HG03354 (cell line): ENCODE data around the gene PRPS1.
"Not testable (repeated sequence)": the region's sequence is repeated elsewhere in the genome, so short reads cannot be mapped to it uniquely, and the experiment has no call there.

Experiments used
- ATAC-seq: cut with Tn5 transposase; IDR thresholded peaks from one replicate; pipeline ENCODE4 v1.9.1; 2021; ENCODE audit warnings: mild to moderate bottlenecking; ENCODE audit not compliant: unreplicated experiment, poor library complexity, severe bottlenecking

The PRPS1 gene

GRCh38 chrX:107627838-107628661 is at the start of gene PRPS1:
Gene PRPS1 (plus strand): TSS chrX:107628510. CDS start chrX:107628629, 119 bp downstream.
- ATAC-seq: peak; percentile 99

GRCh38 chrX:107579956-107580355 is 48.4 kb upstream of the PRPS1 start:
- ATAC-seq: no peak

DNA sequence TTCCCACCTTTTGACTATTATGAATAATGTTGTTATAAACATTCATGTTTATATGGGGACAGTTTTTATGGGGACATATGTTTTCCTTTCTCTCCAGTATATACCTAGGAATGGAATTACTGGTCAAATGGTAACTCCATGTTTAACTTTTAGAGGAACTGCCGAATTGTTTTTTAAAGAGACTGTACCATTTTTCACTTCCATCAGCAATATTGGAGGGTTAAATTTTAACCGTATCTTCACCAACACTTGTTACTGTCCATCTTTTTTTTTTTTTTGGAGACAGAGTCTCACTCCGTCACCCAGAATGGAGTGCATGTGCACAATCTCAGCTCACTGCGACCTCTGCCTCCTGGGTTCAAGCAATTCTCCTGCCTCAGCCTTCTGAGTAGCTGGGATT is 46.4 kb upstream of the PRPS1 start:
- no peak for ATAC-seq

GRCh38 chrX:107589243-107589642 is 39.1 kb upstream of the PRPS1 start:
- ATAC-seq: no peak

- no peak for ATAC-seq
Observed at GRCh38 chrX:107596651-107597050, 31.7 kb upstream of the PRPS1 start.

DNA sequence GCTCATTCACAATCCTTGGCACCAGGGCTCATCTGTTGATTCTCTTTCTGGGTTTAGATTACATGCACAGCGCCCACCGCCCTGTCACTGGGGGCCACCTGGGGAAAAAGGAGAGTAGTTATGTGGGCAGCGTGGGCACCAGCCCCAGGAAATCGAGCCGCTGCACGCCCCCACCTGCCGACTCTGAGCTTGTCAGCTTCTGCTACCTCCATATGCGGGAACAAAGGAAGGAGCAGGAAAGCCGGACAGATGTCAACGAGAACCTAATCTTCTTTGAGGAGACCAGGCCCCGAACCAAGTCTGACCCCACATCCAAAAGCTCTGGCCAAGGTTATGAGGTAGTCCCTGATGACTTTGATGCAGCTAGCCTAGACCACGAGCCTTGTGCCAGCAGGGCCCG is 31.0 kb upstream of the PRPS1 start:
- ATAC-seq: no peak

DNA sequence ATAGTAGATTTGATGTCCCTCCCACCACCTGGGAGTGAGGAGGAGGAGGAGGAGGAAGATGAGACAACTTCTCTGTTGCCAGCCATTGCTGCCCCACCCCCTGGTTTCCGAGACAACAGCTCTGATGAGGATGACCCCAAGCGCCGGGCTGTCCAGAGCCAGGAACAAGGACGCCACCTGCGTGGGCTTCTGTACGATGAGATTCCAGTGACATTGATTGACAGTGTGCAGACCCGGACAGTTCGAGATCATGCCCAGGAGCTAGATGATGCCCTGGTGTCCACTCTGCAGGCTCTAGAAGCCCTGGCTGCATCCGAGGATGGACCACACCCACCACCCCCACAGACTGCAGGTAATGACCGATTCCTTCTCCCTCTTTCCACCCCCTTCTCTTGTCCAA is 30.5 kb upstream of the PRPS1 start:
- no peak for ATAC-seq

GRCh38 chrX:107599450-107599861 is 28.9 kb upstream of the PRPS1 start:
- no peak for ATAC-seq

DNA sequence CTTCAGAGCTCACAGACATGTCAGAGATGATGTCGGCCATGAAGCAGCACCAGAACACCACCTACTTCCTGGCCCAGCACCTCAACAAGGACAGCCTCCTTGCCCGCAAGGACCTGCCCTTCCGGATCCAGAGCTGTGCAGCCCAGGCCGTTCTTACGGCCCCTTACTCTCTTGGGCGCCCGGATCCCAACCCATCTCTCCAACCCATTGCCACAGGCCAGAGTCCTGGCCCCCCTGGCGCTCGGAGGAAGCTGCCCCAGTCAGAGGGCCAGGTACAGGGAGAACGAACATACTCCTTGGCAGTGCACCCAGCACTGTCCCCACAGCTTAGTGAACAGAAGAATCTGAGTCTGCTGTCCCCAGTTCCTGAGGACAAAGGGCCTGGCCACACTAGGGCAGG is 27.9 kb upstream of the PRPS1 start:
- no peak for ATAC-seq

- ATAC-seq: no peak
Observed at GRCh38 chrX:107601326-107601725, 27.0 kb upstream of the PRPS1 start.

GRCh38 chrX:107601759-107602158 is 26.6 kb upstream of the PRPS1 start:
- ATAC-seq: no peak

DNA sequence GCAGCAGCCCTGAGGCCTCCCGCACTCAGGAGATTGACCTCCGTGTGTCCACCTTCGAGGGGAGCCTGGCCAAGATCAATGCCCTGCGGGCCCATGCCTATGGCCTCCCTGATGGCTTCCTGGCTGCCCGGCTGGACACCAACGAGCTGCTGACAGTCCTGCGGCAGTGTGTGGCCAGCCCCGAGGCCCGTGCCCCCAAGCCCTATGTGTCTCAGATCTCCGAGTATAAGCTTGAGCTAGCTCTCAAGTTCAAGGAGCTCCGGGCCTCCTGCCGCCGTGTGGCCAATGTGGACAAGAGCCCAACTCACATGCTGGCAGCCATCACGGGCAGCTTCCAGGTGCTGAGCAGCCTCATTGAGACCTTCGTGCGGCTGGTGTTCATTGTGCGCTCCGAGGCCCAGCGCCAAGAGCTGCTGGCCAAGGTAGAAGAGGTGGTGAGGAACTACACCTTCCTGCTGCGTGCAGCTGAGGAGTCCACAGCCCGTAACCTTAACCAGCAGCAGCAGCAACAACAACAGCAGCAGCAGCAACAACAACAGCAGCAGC is 25.5 kb upstream of the PRPS1 start:
- no peak for ATAC-seq

- no peak for ATAC-seq
Observed at GRCh38 chrX:107603429-107604159, 24.7 kb upstream of the PRPS1 start.

DNA sequence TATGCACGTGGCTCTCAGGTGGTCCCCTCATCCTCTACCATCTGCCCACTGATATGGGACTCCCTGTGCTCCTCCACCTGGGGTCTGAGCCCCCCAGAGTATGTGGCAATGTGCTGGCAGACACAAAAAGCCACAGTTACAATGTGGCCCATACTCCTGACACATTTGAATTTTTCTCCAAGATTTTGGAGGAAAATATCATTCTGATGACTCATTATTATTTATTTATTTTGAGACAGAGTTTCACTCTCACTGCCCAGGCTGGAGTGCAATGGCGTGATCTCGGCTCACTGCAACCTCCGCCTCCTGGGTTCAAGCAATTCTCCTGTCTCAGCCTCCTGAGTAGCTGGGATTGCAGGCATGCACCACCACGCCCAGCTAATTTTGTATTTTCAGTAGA is 19.2 kb upstream of the PRPS1 start:
- ATAC-seq: not testable (repeated sequence)

GRCh38 chrX:107610667-107611066 is 17.6 kb upstream of the PRPS1 start:
- ATAC-seq: no peak

GRCh38 chrX:107619885-107620322 is 8.4 kb upstream of the PRPS1 start:
- ATAC-seq: no peak

GRCh38 chrX:107624893-107625292 is 3.4 kb upstream of the PRPS1 start:
- no peak for ATAC-seq

DNA sequence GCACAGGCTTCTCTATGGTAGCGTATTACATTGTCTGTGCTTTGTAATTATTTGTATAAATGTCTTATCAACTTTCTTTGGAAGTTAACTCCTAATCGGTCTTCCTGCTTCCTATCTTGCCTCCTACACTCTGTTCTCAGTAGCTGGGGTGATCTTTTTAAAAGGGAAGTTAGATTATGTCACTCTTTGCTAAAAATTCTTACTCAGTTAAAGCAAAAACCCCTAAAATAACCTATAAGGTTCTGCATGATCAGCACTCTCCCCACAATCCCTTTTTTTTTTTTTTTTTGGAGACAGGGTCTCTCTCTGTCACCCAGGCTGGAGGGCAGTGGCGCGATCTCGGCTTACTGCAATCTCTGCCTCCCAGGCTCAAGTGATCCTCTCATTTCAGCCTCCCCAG is 2.6 kb upstream of the PRPS1 start:
- no peak for ATAC-seq

DNA sequence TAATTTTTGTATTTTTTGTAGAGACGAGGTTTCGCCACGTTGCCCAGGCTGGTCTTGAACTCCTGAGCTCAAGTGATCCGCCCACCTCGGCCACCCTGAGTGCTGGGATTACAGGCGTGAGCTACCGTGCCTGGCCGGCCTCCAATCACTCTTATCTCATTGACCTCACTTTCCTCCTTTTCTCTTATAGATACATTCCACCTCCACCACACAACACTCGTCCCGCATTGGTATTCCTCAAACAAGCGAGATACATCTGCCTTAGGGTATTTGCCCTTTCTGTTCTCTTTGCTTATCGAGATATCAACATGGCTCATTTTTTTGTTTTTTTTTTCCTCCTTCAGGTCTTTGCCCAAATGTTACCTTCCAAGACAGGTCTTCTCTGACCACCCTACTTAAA is 1.8 kb upstream of the PRPS1 start:
- no peak for ATAC-seq

- no peak for ATAC-seq
Observed at GRCh38 chrX:107626916-107627315, 1.4 kb upstream of the PRPS1 start.
